ENCODE results near the gene ADORA2B.

Gene ADORA2B

GRCh38 chr17:15981646-15982580, 37.0 kb downstream of the ADORA2B start:
- in situ Hi-C loops (cut with HindIII; ENCODE audit: low sequenced_read_pairs): no loop called here
- no peak overlapping the region for H3K4me3 ChIP-seq (ENCODE audit: low read depth, low read length)
- TF ChIP-seq CTCF (IDR thresholded peaks at IDR 0.05; ENCODE audit: low read depth, low read length, missing control alignments): no peak
- no peak for DNase-seq (ENCODE audit: low read depth)

- H3K4me3 ChIP-seq (ENCODE audit: low read depth, low read length): no peak overlapping the region
- no peak for DNase-seq (ENCODE audit: low read depth)
- in situ Hi-C loops (cut with HindIII; ENCODE audit: low sequenced_read_pairs): no loop called here
- TF ChIP-seq CTCF (IDR thresholded peaks at IDR 0.05; ENCODE audit: low read depth, low read length, missing control alignments): no peak
Observed at GRCh38 chr17:15996322-15996721, 51.4 kb downstream of the ADORA2B start.

DNA sequence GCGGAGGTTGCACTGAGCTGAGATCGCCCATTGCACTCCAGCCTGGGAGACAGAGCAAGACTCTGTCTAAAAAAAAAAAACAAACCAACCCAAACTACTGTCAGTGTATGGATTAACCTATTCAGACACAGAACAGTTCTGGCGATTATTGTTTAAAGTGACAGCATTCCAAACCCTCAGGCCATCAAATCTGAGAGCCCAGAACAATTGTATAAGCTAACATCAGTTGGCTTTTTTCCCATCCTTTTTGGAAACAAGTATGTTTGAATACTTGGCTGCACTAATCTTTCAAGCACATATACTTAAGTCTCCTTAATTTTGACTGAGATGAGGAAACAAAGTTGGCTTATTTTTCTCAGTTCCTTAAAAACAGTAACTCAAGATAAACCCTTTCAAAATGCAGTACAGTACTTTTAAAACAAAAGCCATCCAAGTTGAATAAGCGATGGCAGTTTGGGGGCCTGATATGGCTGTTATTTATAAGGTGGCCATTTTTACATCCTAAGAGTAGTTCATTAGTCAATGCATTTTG, 53.2 kb downstream of the ADORA2B start:
- in situ Hi-C loops (cut with HindIII; ENCODE audit: low sequenced_read_pairs): no loop called here

GRCh38 chr17:15999141-15999973, 54.4 kb downstream of the ADORA2B start, which contains the start of the genes TTC19 and ZSWIM7:
TSS of gene TTC19 (plus strand) at chr17:15999824. CDS start at chr17:15999849, 25 bp downstream.
TSS of gene ZSWIM7 (minus strand) at chr17:15999704. CDS start at chr17:15999594, 110 bp downstream.
- peak; percentile 80 for DNase-seq (ENCODE audit: low read depth)
- TF ChIP-seq CTCF (IDR thresholded peaks at IDR 0.05; ENCODE audit: low read depth, low read length, missing control alignments): no peak

More for the DNA sequence above, 53.2 kb downstream of the ADORA2B start:
- no peak for DNase-seq (ENCODE audit: low read depth)
- no peak overlapping the region for H3K4me3 ChIP-seq (ENCODE audit: low read depth, low read length)
- TF ChIP-seq CTCF (IDR thresholded peaks at IDR 0.05; ENCODE audit: low read depth, low read length, missing control alignments): no peak

DNA sequence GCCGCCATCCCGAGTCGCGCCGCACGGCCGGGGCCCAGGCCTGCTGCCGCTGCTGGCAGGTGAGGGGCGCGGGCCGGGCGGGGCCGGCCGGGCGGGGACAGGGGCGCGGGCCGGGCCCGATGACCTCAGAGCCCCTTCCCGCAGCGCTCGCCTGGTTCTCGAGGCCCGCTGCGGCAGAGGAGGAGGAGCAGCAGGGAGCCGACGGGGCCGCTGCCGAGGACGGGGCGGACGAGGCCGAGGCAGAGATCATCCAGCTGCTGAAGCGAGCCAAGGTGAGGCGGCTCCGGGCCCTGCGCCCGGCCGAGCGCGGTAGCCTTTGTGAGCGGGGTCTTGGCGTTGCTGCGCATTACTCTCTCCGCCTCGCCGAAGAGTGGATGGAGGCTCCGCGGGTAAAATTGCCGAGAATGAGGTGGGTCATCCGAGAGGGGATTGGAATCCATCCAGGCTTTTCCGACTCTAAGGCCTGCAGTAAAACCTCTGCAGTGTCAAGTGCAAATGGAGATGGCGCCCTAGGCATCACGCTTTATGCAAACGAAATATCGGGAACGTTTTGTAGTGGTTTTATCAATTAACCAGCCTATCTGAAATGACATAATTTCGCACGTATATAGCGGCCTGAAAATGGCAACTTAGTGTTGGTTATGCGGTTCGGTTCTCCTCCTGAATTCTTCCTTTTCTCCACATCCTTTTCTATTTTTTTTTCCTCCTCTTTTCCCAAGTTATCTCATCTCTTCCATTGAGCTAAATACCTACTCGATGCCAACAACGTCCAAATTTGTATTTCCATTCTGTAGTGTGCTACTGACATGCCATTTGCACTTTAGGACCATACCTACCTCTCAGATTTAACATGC, 55.3 kb downstream of the ADORA2B start:
- H3K4me3 ChIP-seq (ENCODE audit: low read depth, low read length): peak overlapping the region; percentile 73
- no peak for DNase-seq (ENCODE audit: low read depth)
- no peak for TF ChIP-seq CTCF (IDR thresholded peaks at IDR 0.05; ENCODE audit: low read depth, low read length, missing control alignments)
- in situ Hi-C loops (cut with HindIII; ENCODE audit: low sequenced_read_pairs): no loop called here

More at GRCh38 chr17:15999141-15999973, 54.4 kb downstream of the ADORA2B start, which contains the start of the genes TTC19 and ZSWIM7:
- in situ Hi-C loops (cut with HindIII; ENCODE audit: low sequenced_read_pairs): no loop called here
- H3K4me3 ChIP-seq (ENCODE audit: low read depth, low read length): peak within 1 kb of the TSS; percentile 73

Measured in astrocyte of the cerebellum (primary cell).